Left ventricle myocardium inferior (tissue), 1 donor: ENCODE measurements around the gene TMEM220. TPM values are rescaled to one million over a fixed set of nuclear protein-coding genes. Genes with fewer than 3 reads are reported as not detected.

Experiments
- DNase-seq: peaks from one replicate; pipeline ENCODE4 v3.0.0-alpha.2; 2020
- H3K27ac ChIP-seq: fragments of 200-600 bp; replicated peaks from 2 replicates; pipeline ENCODE4 v1.8.0; 2021
- H3K27me3 ChIP-seq: fragments of 200-600 bp; 2 replicates; pipeline ENCODE4 v1.8.0; 2021; ENCODE audit warnings: low read depth
- H3K36me3 ChIP-seq: fragments of 200-600 bp; 2 replicates; pipeline ENCODE4 v1.8.0; 2021
- H3K4me1 ChIP-seq: fragments of 200-600 bp; 2 replicates; pipeline ENCODE4 v1.8.0; 2021
- H3K4me3 ChIP-seq: fragments of 200-600 bp; 2 replicates; pipeline ENCODE4 v1.8.0; 2021; ENCODE audit warnings: mild to moderate bottlenecking, moderate library complexity
- H3K9me3 ChIP-seq: fragments of 200-600 bp; replicated peaks from 2 replicates; pipeline ENCODE4 v1.8.0; 2021
- intact Hi-C: fragments of 100-400 bp; cut with micrococcal nuclease; formaldehyde crosslinking; loops from one replicate; pipeline ENCODE4 v1.11.0; 2022
- long read RNA-seq: library from polyadenylated mRNA; unstranded; transcript quantifications from one replicate; pipeline ENCODE4 v2.0.0, GENCODE V29; 2021
- total RNA-seq: library from RNA; stranded (reverse); fragmentation: NEBNext Ultra II Directional; extraction: Animal tissue kit (Norgen Biotek cat#: 25700); gene quantifications from one replicate; pipeline ENCODE4 v1.2.1, GENCODE V29; 2021
- TF ChIP-seq, protein P1 (sequence below): fragments of 200-600 bp; IDR thresholded peaks from 2 replicates; pipeline ENCODE4 v1.8.0; 2021; ENCODE audit warnings: antibody characterized with exemption, mild to moderate bottlenecking, borderline replicate concordance
- donor health status: DM: no; HTN: yes; CAD: no; lungs with severe emphysema.

TMEM220 gene
- 6.4 TPM for total RNA-seq
- long read RNA-seq, transcript TMEM220-202 (5 exons, 1,402 nt): major isoform, 5 of 12 reads
- long read RNA-seq, partial matches to known transcripts: 0 of 12 reads
- long read RNA-seq, other reads (novel, unspliced or antisense): 6 of 12 reads

DNA sequence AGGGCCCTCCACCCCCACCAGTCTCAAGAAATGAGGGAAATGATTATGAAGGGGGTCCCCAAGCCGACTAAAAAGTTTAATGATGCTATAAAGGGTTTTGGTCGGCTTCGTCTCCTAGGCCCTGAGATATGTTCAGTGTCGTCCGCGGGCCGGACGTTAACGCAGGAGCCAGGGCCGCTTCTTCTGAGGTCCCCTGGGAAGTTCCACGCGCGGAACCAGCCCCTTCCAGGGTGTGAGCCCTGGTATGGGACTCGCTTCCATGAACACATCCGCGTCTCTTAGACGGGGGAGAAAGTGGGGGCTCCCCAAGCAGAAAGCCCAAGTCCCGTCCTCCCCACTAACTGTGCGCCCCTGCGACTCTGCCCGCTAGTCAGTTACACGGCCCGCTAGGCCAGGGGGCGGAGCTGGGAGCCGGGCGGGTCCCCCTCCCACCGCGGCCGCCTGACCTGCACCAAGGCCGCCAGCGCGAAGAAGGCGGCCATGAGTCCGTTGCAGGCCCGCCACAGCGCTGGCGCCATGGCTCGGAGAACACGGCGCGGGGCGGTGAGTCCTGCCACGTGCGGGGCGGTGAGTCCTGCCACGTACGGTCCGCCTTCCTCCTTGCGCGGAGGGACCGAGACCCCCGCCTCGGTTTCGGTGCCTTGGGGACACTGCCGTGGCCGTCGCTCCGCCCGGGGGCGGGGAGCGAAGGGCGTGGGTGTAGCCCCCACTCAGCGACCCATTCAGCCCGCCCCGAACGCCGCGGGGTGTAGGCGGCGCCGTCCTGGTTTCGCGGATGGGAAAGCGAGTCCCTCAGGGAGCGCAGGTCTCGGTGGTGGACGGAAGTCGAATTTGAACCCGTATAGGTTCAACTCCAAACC lies at the start of gene TMEM220:
Gene TMEM220, minus strand, starts transcription at position 690 of the 860 bp plus-strand sequence. Its CDS starts 172 bp downstream, at position 518.
- peak; percentile 86 for DNase-seq
- Histone ChIP-seq H3K4me1 (peaks cover 16% of the 10 kb centered on the region), H3K9me3 (no peaks in the 10 kb centered on the region), H3K27ac (peak within 1 kb of the TSS; percentile 96), H3K36me3 (peaks cover 14% of the 10 kb centered on the region), H3K4me3 (peak within 1 kb of the TSS; percentile 85), H3K27me3 (no peaks in the 10 kb centered on the region)
- TF ChIP-seq, protein P1, sequence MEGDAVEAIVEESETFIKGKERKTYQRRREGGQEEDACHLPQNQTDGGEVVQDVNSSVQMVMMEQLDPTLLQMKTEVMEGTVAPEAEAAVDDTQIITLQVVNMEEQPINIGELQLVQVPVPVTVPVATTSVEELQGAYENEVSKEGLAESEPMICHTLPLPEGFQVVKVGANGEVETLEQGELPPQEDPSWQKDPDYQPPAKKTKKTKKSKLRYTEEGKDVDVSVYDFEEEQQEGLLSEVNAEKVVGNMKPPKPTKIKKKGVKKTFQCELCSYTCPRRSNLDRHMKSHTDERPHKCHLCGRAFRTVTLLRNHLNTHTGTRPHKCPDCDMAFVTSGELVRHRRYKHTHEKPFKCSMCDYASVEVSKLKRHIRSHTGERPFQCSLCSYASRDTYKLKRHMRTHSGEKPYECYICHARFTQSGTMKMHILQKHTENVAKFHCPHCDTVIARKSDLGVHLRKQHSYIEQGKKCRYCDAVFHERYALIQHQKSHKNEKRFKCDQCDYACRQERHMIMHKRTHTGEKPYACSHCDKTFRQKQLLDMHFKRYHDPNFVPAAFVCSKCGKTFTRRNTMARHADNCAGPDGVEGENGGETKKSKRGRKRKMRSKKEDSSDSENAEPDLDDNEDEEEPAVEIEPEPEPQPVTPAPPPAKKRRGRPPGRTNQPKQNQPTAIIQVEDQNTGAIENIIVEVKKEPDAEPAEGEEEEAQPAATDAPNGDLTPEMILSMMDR: no peak
- intact Hi-C loops: no loop called here

DNA sequence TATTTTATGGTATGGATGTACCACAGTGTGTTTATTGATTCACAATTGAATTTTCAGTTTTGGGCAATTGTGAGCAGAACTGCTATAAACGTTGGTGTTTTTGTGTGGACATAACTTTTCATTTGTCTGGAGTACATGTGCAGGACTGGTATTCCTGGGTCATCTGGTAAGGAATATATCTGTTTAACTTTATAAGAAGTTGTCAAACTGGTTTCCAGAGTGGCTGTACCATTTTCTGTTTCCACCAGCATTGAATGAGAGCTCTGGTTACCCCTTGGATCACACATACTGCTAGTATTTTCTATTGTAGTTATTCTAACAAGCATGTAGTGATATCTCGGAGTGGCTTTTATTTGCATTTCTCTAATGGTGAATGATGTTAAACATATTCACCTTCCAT lies 49.8 kb upstream of the TMEM220 start:
- H3K4me3 ChIP-seq: no peak overlapping the region
- no peaks in the 10 kb centered on the region for H3K27me3 ChIP-seq
- no peaks in the 10 kb centered on the region for H3K4me1 ChIP-seq
- H3K36me3 ChIP-seq: no peaks in the 10 kb centered on the region
- intact Hi-C loops: no loop called here
- H3K9me3 ChIP-seq: peaks cover 34% of the 10 kb centered on the region
- no peak overlapping the region for H3K27ac ChIP-seq
- DNase-seq: no peak
- TF ChIP-seq, protein P1: no peak

DNA sequence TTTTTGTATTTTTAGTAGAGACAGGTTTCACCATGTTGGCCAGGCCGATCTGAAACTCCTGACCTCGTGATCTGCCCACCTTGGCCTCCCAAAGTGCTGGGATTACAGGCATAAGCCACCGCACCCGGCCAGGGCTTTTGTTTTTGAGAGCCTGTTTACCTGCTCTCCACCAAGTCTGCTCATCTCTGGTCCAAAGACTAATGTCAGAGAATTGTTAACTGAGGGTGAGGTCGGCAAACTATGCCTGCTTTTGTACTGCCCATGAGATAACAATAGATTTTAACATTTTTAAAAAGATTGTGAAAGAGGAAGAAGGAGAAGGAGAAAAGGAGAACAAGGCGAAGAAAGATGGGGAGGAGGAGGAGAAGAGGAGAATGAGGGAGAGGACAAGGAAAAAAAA lies 48.1 kb upstream of the TMEM220 start:
- H3K27ac ChIP-seq: no peak overlapping the region
- no peaks in the 10 kb centered on the region for H3K36me3 ChIP-seq
- TF ChIP-seq, protein P1: no peak
- no peaks in the 10 kb centered on the region for H3K27me3 ChIP-seq
- H3K9me3 ChIP-seq: peaks cover 28% of the 10 kb centered on the region
- DNase-seq: no peak
- no peaks in the 10 kb centered on the region for H3K4me1 ChIP-seq
- H3K4me3 ChIP-seq: no peak overlapping the region
- intact Hi-C loops: no loop called here

DNA sequence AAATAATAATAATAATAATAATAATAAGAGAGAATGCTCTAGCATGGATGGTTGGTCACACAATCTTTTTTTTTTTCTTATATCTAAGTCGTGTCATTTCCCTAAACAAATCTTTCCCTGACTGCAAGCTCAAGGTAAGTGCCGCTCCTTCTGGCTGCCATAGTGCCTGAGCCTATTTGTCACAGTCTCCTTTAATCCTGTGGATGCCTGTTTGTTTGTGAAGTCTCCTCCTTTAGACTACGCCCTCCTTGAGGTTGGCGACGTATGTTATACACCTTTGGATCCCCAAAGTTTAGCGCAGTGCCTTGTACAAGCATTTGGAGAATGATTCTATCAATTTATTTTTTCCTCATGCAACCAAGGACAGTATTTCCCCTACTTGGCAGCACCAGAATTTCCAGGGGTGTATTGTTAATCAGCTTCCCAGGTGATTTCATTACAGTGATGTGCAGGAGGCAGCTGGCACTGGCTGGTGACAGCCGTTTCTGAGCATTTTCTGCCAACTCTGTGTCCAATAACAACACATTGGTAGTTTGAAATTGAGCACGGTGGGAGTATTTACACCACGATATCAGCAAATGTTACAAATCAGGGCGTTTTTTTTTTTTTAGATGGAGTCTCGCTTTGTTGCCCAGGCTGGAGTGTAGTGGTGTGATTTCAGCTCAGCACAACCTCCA lies 47.4 kb upstream of the TMEM220 start:
- Histone ChIP-seq H3K4me1 (no peaks in the 10 kb centered on the region), H3K4me3 (no peak overlapping the region), H3K27me3 (no peaks in the 10 kb centered on the region), H3K36me3 (no peaks in the 10 kb centered on the region), H3K27ac (no peak overlapping the region), H3K9me3 (peaks cover 26% of the 10 kb centered on the region)
- no peak for DNase-seq
- intact Hi-C loops: no loop called here
- TF ChIP-seq, protein P1: no peak

DNA sequence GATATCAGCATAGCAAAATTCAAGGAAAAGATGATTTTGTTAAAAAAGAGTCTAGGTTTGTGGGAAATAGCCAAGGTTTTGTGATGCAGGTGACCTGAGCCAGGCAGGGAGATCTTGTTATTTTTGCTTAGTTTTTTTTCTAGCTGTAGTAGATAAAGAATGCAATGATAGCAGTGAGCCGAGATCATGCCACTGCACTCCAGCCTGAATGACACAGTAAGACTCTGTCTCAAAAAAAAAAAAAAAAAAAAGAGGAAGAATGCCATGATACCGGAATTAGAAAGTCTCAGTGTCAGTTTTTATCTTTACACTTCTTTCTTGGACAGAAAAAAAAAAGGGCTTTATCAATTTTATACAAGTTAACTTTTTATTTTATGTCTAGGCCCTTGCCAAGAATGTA lies 46.6 kb upstream of the TMEM220 start:
- H3K9me3 ChIP-seq: peaks cover 29% of the 10 kb centered on the region
- TF ChIP-seq, protein P1: no peak
- no peaks in the 10 kb centered on the region for H3K36me3 ChIP-seq
- no peak for DNase-seq
- no peak overlapping the region for H3K4me3 ChIP-seq
- intact Hi-C loops: no loop called here
- no peak overlapping the region for H3K27ac ChIP-seq
- H3K27me3 ChIP-seq: no peaks in the 10 kb centered on the region
- no peaks in the 10 kb centered on the region for H3K4me1 ChIP-seq
